ENCODE data around the gene ARHGAP26. TPM values are rescaled to one million over a fixed set of nuclear protein-coding genes. Genes with fewer than 3 reads are reported as not detected.

The ARHGAP26 gene
- total RNA-seq, 1 donor from 2014 or later, result 42.1 TPM

DNA sequence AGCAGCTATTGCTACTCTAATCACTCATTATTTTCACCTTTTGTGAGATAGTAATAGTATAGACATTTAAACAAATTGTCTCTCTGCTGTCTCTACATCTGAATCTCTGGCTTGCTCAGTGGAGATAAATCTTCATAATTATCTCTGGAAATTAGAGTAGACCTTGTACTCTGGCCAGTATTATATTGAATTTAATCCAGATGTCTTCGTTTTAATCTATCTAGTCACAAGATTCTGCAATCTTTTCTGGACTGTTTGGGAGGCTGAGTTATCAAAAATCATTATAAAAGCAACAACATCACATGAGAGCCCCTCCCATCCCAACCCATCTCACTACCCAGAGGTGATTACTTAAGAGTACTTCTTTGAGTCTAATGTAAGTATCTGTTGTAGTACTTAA is 19.0 kb downstream of the ARHGAP26 start:
- Histone ChIP-seq H3K4me1 (peaks cover 22% of the 10 kb centered on the region), H3K27me3 (ENCODE audit: low read depth) (no peaks in the 10 kb centered on the region), H3K9me3 (no peaks in the 10 kb centered on the region), H3K27ac (no peak overlapping the region), H3K4me3 (no peak overlapping the region), H3K36me3 (no peaks in the 10 kb centered on the region)
- TF ChIP-seq CTCF (IDR thresholded peaks at IDR 0.05), result no peak
- intact Hi-C loops (cut with DNase I), result no loop called here
- DNase-seq (no peak), ATAC-seq (no peak)

DNA sequence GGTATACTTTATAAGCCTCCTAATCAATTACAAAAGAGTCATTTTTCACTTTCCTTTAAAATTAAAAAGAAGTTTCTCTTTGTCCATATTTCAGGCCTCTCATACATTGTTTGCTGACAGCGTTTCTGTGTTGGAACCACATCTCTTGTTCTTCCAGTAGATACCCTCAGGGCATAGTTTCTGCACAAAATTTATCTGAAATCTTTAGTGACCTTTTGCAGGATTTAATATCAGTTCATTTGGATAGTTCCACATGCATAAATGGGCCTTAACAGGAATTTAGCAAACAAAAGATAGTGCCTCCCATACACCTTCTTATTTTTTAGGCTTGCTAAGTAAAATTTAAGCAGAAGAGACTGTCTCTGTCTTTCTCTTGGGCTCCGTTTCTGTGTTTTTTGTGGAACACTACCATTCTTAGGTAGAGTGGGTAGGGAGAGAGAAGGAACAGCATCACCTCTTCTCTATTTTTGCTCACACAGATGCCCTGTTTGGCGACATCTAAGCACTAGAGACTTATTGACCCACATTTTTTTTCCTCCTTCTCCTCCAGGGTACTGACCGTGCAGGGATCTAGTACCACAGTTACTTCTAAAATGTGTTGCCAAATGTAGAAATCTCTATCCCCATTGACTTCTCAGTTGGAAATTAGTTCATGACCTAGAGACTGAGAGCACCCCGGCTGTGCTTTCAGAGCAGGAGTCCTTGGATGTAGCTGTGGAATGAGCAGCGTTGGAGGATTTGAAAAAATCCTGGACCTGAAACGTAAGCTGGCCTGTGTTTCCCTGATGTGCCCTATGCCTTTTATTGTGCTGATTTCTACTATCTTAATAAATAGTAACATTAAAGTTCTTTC is 22.1 kb downstream of the ARHGAP26 start:
- no peaks in the 10 kb centered on the region for H3K9me3 ChIP-seq
- H3K27me3 ChIP-seq (ENCODE audit: low read depth), result no peaks in the 10 kb centered on the region
- no peak for TF ChIP-seq CTCF (IDR thresholded peaks at IDR 0.05)
- DNase-seq (no peak), ATAC-seq (no peak)
- H3K4me1 ChIP-seq, result peaks cover 34% of the 10 kb centered on the region
- no peaks in the 10 kb centered on the region for H3K36me3 ChIP-seq
- intact Hi-C loops (cut with DNase I), result no loop called here
- no peak overlapping the region for H3K4me3 ChIP-seq
- H3K27ac ChIP-seq, result no peak overlapping the region

DNA sequence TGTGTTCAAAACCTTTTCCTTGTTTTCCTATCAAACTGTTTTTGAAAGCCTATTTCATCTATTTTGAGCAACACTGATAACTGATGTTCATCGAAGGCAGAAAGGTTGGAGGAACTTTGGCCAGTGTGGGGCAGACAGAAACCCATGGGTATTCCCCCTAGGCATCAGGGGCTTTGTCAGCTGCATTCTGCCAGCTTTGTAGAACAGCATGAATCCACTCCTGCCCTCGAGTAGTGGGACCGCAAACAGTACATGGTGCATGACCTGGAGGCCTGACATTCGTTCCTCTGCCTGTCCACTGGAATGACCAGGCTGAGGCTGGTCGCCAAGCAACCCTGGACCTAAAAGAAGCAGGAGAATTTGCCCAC is 22.7 kb downstream of the ARHGAP26 start:
- H3K9me3 ChIP-seq, result no peaks in the 10 kb centered on the region
- peaks cover 40% of the 10 kb centered on the region for H3K4me1 ChIP-seq
- intact Hi-C loops (cut with DNase I), result no loop called here
- H3K27ac ChIP-seq, result no peak overlapping the region
- no peaks in the 10 kb centered on the region for H3K36me3 ChIP-seq
- TF ChIP-seq CTCF (IDR thresholded peaks at IDR 0.05), result no peak
- ATAC-seq (no peak), DNase-seq (no peak)
- H3K4me3 ChIP-seq, result no peak overlapping the region
- H3K27me3 ChIP-seq (ENCODE audit: low read depth), result no peaks in the 10 kb centered on the region

DNA sequence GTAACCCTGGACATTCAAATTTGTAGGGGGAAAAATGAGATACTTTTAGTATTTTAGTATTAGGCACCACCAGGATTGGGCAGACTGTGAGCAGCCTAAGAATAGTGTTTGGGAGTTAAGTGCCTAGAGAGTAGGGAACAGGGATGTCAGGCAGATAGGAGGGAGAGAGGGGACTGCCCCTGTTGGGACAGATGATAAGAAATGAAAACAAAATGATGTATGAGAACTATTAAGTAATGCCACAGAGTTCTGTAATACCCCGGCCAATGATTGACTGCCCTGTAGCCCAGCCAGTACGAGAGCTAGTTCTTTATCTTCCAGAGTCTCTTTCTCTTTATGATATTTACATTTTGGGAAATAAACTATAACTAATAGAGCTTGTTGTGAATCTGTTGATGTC is 24.4 kb downstream of the ARHGAP26 start:
- TF ChIP-seq CTCF (IDR thresholded peaks at IDR 0.05), result no peak
- H3K27ac ChIP-seq, result no peak overlapping the region
- no peak for ATAC-seq
- intact Hi-C loops (cut with DNase I), result no loop called here
- no peak for DNase-seq
- peaks cover 40% of the 10 kb centered on the region for H3K4me1 ChIP-seq
- H3K27me3 ChIP-seq (ENCODE audit: low read depth), result no peaks in the 10 kb centered on the region
- H3K9me3 ChIP-seq, result no peaks in the 10 kb centered on the region
- H3K4me3 ChIP-seq, result no peak overlapping the region
- H3K36me3 ChIP-seq, result no peaks in the 10 kb centered on the region

- Histone ChIP-seq H3K36me3 (no peaks in the 10 kb centered on the region), H3K4me1 (peaks cover 44% of the 10 kb centered on the region), H3K27ac (no peak overlapping the region), H3K4me3 (no peak overlapping the region), H3K9me3 (no peaks in the 10 kb centered on the region), H3K27me3 (ENCODE audit: low read depth) (no peaks in the 10 kb centered on the region)
- intact Hi-C loops (cut with DNase I), result no loop called here
- DNase-seq (no peak), ATAC-seq (peak; percentile 43 to 60)
- TF ChIP-seq CTCF (IDR thresholded peaks at IDR 0.05), result no peak
Observed at GRCh38 chr5:142795251-142795650, 25.1 kb downstream of the ARHGAP26 start.
